Measurements from ENCODE around the gene WDR53.
"Not testable (repeated sequence)": the region's sequence is repeated elsewhere in the genome, so short reads cannot be mapped to it uniquely, and the experiment has no call there.

The WDR53 gene

DNA sequence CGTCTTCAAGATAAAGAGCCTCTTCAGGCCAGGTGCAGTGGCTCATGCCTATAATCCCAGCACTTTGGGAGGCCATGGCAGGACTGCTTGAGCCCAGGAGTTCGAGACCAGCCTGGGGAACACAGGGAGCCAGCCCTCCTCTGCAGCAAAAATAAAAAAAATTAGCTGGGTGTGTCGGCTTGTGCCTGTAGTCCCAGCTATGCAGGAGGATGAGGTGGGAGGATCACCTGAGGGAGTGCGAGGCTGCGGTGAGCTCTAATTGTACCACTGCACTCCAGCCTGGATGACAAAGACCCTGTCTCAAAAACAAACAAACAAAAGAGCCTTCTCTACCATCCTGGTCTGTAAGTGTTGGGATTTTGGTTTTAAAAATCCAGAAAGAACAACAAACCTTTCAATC is 11.1 kb downstream of the WDR53 start:
- no peak for DNase-seq

GRCh38 chr3:196555295-196555694 is 13.1 kb downstream of the WDR53 start:
- no peak for DNase-seq

- no peak for DNase-seq
These were observed 14.1 kb downstream of the WDR53 start for GRCh38 chr3:196554205-196554604.

- DNase-seq, result no peak
These were observed 14.8 kb downstream of the WDR53 start for GRCh38 chr3:196553551-196553950.

- DNase-seq, result no peak
These were observed 16.1 kb downstream of the WDR53 start for GRCh38 chr3:196552253-196552652.

GRCh38 chr3:196550172-196550571 is 18.2 kb downstream of the WDR53 start:
- not testable (repeated sequence) for DNase-seq

GRCh38 chr3:196549312-196549711 is 19.0 kb downstream of the WDR53 start:
- DNase-seq, result not testable (repeated sequence)

DNA sequence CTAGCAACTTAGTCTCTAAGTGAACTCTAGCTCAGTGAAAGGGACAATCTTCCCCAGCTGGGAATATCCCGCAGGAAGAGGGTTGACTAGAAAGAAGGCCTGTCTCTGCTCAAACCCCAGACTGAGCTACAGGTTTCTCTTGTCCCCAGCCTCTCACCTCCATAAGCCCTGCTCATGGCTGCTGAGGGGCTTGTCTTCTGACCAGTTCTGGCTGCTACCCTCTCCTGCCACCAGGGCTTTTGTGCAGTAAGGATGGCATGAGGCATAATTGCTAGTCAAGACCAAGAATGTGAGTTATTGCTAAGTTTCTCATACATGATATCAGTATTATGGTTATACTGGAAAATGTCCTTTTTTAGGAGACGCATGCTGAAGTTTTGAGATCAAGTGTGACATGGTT is 21.3 kb downstream of the WDR53 start:
- DNase-seq, result no peak

GRCh38 chr3:196546537-196546936 is 21.8 kb downstream of the WDR53 start:
- DNase-seq, result no peak

- no peak for DNase-seq
These were observed 23.8 kb downstream of the WDR53 start for GRCh38 chr3:196544491-196544992.

GRCh38 chr3:196541684-196542445 is 26.5 kb downstream of the WDR53 start:
- no peak for DNase-seq

GRCh38 chr3:196537319-196537984 is 30.9 kb downstream of the WDR53 start:
- peak; percentile 21 for DNase-seq

DNA sequence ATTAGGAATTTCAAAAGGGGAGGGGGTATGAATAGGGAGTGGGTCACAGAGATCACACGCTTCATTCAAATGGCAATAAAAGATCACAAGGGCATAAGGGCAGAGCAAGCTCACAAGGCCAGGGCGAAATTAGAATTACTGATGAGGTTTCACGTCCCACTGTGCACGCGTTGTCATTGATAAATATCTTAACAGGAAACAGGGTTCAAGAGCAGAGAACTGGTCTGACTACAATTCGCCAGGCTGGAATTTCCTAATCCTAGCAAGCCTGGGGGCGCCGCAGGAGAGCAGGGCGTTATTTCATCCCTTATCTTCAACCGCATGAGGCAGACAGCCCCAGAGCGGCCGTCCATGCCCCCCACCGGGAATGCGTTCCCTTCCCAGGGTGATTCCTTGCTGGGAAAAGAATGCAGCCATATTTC is 35.1 kb downstream of the WDR53 start:
- DNase-seq, result no peak

GRCh38 chr3:196531418-196531817 is 36.9 kb downstream of the WDR53 start:
- DNase-seq, result no peak

DNA sequence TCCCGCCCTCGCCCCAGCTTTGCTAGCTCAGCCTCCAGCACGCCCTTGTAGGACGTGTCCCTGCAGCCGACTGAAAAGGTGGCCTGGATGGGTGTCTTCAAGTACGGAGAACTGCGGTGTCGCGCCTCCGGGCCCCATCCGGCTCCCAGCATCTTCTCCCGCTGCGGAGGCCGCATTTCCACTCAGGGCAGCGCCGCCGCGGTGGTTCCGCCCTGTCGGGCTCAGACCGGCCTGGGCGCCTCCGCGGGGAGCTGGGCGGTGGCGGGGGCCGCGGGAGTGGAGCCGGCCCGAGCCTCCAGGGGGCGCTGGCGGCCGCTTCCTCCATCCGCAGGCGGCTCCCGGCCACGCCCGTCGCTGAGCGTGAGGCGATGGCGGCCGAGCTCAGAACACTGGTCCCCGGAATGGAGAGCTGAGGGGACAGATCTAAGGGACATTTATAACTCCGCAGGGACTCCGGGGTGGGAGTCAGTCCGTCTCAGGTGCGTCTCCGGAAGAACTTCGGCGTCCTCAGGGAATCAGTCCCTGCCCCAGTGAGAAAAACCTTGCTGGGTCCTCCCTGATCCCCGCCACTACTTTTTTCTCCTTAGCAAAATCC is 39.6 kb downstream of the WDR53 start:
- DNase-seq, result peak; percentile 82

- DNase-seq, result no peak
These were observed 43.2 kb downstream of the WDR53 start for GRCh38 chr3:196525141-196525540.

GRCh38 chr3:196524527-196524926 is 43.8 kb downstream of the WDR53 start:
- no peak for DNase-seq

DNA sequence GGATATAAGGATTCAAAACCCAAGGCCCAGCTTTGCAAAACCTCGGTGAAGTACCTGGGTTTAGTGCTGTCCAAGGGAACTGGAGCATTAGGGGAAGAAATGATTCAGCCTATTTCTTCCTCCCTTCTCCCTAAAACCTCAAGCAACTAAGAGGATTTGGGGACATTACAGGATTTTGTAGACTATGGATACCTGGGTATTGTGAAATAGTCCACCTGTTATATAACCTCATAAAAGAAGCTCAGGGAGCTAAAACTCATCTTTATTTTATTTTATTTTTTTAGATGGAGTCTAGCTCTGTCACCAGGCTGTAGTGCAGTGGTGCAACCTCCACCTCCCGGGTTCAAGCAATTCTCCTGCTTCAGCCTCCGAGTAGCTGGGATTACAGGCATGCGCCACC is 44.5 kb downstream of the WDR53 start:
- DNase-seq, result no peak

- DNase-seq, result not testable (repeated sequence)
These were observed 47.1 kb downstream of the WDR53 start for GRCh38 chr3:196521291-196521690.

- no peak for DNase-seq
These were observed 48.7 kb downstream of the WDR53 start for GRCh38 chr3:196519718-196520082.

- peak; percentile 84 for DNase-seq
These were observed 49.2 kb downstream of the WDR53 start for GRCh38 chr3:196518966-196519717.

DNA sequence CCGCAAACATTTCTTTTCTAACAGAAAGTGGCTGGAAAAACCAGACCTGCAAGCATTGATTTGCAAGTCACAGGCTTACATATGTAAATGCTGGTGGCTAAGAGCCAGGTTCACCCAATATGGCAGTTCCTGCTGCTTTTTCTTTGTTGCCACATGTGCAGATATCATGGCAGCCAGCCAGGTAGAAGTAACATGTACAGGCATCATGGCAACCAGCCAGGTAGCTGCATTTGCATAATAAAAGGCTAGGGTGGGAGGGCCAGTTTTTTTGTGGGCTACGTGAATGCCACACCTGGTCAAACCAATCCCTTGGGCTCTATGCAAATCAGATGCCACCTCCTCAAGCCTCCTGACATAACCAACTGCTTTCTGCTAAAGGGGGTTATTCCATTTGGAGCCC is 50.4 kb downstream of the WDR53 start:
- DNase-seq, result no peak

- DNase-seq, result no peak
These were observed 51.1 kb downstream of the WDR53 start for GRCh38 chr3:196517162-196517800.
